ENCODE measurements around the gene CABP4.

The CABP4 gene

DNA sequence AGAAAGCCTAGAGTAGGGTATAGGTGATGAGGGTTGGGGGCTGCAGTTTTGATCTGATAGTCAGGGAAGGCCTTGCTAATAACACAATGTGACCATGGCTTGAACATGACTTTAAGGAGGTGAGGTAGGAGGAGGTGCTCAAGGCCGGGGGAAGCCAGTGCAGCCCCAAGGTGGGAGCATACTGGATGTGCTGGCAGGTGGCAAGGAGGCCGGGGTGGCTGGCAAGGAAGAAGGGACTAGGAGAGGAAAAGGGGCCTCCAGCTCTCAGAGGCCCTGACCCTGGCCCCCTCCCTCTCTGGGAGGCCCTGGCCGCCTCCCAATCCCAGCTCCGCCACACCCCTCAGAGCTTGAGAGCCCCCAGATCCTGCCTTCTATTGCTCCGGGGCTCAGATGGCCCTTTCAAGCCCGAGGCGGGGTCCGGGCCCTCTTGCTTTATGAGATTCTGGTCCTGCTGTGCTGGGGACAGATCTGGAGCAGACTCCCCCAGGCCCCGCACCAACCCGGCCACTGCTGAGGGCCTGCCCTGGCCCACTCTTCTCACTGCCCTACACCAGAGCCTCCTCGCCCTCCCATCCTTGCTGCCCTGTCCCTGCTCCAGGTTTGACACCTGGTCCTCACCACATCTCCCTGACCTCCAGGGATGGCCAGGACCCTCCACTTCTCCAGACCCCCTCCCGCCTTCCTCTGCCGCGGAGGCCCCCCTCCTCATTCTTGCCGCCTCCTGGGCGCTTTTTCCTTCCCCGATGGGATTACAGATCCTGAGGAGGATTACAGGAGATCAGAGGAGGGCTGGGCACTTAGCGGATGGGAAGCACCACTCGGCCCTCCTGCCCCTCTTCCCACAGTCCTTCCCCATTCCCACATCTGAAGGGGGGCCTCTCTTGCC is 48.2 kb downstream of the CABP4 start:
- intact Hi-C loops (cut with DNase I) = loop anchor here (10.0 kb wide), 1 partner anchor 59 kb away; the partner anchor contains the start of gene CORO1B
- DNase-seq = peak in 1 of 10 donors; percentile 69

DNA sequence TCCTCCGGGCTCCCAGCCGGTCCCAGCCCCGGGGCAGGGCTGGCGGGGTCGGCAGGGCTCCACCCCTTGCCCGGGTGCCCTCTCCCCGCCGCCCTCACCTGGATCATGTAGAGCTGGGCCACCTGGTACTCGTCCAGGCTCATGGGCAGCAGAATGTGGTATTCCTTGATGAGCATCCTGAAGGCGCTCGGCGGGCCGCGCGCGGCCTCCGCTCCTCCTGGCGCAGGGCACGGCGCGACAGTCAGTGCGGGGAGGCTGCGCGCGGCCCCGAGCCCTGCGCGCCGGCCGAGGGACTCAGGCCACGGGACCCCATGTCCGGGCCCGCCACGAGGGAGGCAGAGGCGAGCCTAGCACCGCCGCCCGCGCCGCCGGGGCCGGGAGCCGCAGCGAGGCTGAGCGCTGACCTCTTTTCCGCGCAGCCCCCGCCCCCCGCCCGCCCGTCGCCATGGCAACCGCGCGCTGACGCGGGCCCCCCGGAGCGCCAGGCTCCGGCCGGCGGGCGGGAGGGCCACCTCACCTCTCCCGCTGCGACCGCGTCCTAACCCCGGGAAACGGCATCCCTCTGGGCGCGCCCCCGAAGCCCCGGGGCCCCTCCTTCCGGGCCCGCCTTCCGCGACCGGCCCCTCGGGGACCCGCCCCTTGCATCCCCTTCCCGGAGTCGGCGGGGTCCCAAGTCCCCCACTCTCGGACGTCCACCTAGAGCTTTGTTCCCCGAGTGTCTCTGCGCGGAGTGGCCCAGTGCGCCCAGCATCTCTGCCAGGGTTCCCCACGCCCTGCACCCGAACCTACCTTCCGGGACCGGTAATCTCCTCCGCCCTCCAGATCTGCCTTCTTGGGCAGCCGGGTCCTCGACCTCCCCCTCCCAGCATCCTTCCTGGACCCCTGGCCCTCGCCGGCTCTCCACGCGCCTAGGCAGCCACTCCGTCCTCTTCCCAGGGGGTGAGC is 49.1 kb downstream of the CABP4 start:
- intact Hi-C loops (cut with DNase I) = loop anchor here (10.0 kb wide), 1 partner anchor 59 kb away; the partner anchor contains the start of gene CORO1B
- DNase-seq = peak in 3 of 10 donors; percentile 76 to 87 (median 82)

DNA sequence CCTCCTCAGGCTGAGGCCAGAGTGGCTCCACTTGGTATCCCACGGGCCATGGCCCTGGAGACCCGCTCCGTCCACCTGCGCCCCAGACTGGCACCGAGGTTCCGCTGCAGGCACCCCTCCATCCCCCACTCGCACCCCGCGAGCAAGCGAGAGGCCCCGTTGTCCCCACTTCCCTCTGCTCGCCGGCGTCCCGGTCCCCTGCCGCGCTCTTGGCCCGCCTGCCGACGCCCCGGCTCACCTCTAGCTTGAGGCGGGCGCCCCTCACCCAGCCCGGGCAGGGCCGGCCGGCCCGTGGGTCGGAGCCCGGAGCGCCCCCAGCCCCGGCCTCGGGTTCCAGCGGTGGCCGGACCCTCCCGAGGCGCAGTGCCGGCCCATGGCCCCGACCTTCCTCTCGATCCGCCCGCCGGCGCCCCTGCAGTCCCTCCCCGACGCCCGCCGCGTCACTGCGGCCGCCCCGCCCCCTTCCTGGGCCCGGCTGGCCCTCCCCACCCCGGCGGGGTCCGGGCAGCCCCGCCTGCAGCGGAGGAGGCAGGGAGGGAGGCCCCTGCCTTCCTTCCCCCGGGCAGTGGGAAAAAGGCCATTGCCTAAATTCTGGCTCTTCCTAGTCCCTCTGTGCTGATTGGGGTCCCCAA is 49.9 kb downstream of the CABP4 start, which contains the start of gene PITPNM1:
Gene PITPNM1, minus strand, starts transcription at position 414 of the 632 bp plus-strand sequence. CDS start 1,183 bp downstream, outside the sequence.
- peak in 9 of 10 donors; percentile 28 to 92 (median 58) for DNase-seq
- intact Hi-C loops (cut with DNase I) = loop anchor here (1.0 to 10.0 kb wide), 4 partner anchors 37 to 153 kb away; partner anchors contain the start of genes CORO1B, POLD4, PPP1CA and TBC1D10C

DNA sequence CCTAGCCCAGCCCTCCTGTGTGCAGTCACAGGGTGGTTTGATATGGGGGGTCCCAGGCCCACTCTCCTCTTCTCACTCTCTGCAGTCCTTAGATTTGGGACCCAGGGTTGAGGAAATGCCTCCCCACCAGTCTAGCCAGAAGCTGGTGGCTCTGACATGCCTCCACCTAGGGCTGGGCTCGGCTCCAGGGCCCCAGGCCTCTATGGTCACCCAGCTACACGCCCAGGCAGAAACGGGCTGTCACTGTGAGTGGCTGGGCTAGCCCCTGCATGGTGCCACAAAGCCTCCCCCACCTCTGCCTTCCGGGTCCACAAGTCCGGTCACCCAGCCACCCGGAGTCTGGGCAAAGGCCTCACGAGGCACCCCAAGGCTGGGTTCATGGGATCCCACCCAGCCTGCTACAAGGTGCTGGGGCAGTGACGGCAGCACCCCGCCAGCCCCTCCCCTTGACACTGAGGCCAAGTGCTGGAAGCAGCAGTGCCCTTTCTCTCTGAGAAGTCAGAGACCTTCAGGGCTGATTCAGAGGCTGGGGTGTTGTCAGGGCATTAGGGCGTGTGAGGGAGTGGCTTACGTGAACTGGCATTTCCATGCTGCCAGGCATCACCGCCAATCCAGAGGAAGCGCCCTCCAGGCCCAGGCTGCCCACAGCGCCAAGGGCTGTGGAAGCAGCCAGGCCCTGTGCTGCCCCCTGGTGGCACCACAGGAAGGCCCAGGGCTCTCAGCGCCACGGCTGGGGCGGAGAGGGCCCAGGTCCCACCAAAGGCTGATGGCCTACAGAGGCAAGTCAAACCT is 50.6 kb downstream of the CABP4 start:
- DNase-seq = peak; percentile 66 to 97 (median 82)
- intact Hi-C loops (cut with DNase I) = loop anchor here (1.0 to 10.0 kb wide), 4 partner anchors 38 to 154 kb away; partner anchors contain the start of genes CORO1B, POLD4, PPP1CA and TBC1D10C

DNA sequence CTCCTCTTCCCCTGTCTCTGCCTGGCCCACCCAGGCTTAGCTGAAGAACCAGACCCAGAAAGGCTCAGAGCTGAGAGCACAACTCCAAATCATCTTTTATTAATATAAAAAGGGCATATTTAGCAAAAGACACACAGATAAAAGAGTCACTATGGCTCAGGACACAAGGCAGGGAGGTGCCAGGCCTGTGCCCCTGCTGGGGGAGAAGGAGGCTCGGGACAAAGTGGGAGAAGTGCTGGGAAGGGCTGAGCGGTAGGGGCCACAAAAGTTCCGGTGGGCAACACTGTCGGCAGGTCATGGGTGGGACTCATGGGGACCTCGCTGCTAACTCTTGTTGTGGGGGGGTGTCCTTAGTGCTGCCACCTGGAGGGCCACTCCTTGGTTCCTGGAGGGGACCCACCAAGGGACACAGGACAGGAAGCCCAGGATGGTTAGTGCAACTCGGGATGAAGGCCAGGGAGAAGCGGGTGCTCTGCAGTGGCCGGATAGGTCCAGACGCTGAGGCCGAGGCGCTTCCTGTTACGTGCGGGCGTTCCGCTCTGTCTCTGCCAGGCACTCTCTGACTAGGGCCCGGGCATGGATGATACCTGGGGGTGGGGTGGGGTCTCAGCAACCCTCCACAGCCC is 51.4 kb downstream of the CABP4 start:
- intact Hi-C loops (cut with DNase I) = loop anchor here (5.0 to 10.0 kb wide), 3 partner anchors 62 to 154 kb away; partner anchors contain the start of genes CORO1B, POLD4, PPP1CA and TBC1D10C

DNA sequence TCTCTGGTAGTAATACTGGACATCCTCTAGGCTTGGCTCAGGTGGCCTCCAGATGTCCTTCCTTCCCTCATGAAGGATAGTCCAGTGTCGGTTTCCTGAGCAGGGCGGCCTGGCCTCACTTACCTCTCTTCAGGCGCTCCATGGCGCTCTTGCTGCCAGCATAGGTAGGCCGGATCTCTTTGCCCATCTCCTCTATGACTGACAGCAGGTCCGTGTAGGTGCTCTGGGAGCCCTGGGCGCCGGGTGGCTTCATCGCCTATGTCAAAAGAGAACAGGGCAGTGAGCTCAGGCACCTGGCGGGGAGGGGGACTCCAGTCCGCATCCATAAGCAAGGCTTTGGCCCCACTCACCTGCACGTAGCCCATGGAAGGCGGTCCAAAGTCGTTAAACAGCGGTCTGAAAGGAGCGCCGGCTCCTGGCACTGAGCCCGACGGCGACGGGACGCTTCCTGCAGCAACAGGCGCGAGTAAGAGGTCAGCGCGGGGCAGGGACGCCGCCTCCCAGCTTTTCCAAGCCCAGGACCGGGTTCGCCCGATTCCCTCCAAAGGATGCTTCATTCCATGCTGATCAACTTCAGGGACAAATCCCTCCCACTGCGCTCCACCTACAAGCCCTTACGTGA is 52.2 kb downstream of the CABP4 start:
- peak in 2 of 10 donors; percentile 31 to 85 for DNase-seq
- intact Hi-C loops (cut with DNase I) = loop anchor here (5.0 to 10.0 kb wide), 3 partner anchors 63 to 155 kb away; partner anchors contain the start of genes CORO1B, POLD4, PPP1CA and TBC1D10C

More for the DNA sequence above, 51.4 kb downstream of the CABP4 start:
- DNase-seq = peak in 2 of 10 donors; percentile 56 to 64

DNA sequence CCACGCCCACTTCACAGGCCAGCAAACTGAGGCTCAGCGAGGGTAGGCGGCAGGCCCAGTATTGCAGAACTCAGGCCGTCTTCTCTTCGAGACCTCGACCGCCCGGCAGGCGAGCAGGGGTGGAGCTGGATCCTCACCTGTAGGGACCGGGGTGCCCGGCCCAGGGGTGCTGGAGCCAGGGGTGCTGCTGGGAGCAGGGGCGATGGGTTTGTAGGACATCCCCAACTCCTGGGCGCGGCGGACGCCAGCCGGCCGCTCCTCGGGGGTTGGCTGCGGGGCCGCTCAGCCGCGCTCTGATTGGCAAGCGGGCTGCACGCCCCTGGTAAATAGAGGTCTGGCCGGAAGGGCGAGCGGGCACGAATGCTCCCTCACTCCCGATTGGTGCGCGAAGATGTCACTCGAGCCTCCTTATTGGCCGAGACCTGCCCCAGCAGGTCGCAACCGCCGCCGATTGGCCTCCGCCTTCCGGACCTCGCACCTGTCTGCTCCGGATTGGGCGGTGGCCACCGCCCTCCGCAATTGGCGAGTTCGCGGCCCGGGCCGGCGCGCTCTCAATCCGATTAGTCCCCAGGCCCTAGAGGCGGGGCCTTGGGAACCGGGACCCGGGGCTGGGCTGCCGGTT is 52.8 kb downstream of the CABP4 start, which contains the start of gene CDK2AP2:
Gene CDK2AP2, minus strand, starts transcription at position 299 of the 622 bp plus-strand sequence. Its CDS starts 80 bp downstream, at position 219.
- intact Hi-C loops (cut with DNase I) = loop anchor here (5.0 to 10.0 kb wide), 3 partner anchors 63 to 156 kb away; partner anchors contain the start of genes CORO1B, POLD4, PPP1CA and TBC1D10C
- DNase-seq = peak; percentile 98 to 100 (median 99)

DNA sequence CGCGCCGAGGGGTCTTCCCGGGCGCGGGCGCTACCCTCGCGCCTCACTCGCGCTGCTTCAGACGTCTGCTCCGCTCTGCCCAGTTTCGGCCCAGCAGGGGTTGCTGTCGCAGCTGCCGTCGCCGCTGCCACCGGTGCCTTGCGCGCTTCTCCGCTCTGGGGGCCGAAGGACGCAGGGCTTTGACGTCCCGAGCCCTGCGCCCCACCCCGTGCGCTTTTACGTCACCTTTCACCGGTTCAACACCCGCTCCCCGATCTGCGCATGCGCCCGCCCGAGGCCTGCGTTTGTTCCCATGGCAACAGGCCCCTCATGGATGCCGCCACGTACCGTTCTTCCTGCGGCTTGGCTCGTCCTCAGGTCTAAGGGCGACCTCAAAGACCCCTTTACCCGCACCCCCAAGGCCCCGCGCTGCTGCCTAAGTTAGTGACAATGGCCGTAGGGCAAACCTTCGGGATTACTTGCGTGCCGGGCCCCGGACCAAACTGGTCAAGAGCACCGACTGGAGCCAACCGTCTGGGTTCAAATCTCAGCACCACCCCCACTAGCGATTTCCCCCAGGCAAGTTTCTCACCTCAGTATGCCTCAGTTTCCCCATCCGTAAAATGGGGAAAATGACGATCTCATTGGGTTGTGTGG is 53.5 kb downstream of the CABP4 start:
- intact Hi-C loops (cut with DNase I) = loop anchor here (5.0 to 10.0 kb wide), 3 partner anchors 64 to 156 kb away; partner anchors contain the start of genes CORO1B, POLD4, PPP1CA and TBC1D10C
- peak; percentile 92 to 99 (median 97) for DNase-seq

DNA sequence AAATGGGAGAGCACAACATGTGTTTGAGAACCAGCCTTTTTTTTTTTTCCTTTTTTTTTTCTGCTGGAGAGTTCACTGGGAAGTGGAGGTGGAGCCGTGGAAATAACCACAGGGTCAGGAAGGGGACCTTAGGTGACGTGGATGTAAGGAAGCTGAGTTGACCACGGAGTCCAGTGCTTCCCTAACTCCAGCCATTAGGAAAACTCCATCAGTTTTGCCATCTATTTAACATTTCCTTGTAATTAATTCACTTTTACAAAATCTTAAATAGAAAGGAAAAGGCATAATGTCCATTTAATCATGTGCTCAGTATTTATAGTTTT is 54.8 kb downstream of the CABP4 start:
- intact Hi-C loops (cut with DNase I) = loop anchor here (10.0 kb wide), 1 partner anchor 75 kb away; the partner anchor contains the start of gene GSTP1
- no peak for DNase-seq
